B cell (primary cell): ENCODE results near the gene AGPAT3. TPM values are rescaled to one million over a fixed set of nuclear protein-coding genes. Genes with fewer than 3 reads are reported as not detected.
A peak's percentile ranks its signal among the peaks of the same experiment; 100 is the strongest.

ENCODE experiments used
- ATAC-seq: fragments of 200-7000 bp; cut with Tn5 transposase; one replicate; pipeline ENCODE4 v1.10.0; 2021; ENCODE audit warnings: low read depth, mild to moderate bottlenecking, moderate number of reproducible peaks, moderate library complexity
- CTCF ChIA-PET: fragments of 350-600 bp; sonication (Branson Sonifier 250); formaldehyde crosslinking; loops from one replicate; lab custom pipeline; 2021; ENCODE audit warnings: antibody characterized with exemption, inconsistent platforms; lab: Charles Lee
- POLR2A ChIA-PET: fragments of 350-600 bp; sonication (Branson Sonifier 250); formaldehyde crosslinking; loops from one replicate; lab custom pipeline; 2021; ENCODE audit warnings: antibody characterized with exemption; lab: Charles Lee
- DNase-seq: peaks from one replicate; pipeline ENCODE4 v3.0.0; 2013
- H2AFZ ChIP-seq: 2 replicates; pipeline ENCODE4 v1.6.1; 2012; ENCODE audit warnings: mild to moderate bottlenecking, low read depth, low read length; ENCODE audit not compliant: insufficient read depth, poor library complexity, severe bottlenecking
- H3K27ac ChIP-seq, 2 donors: 1 replicate in 1 of 2; 2 replicates in 1 of 2; pipeline ENCODE4 v1.5.1; 2012 to 2013; ENCODE audit warnings: low read length in 2 of 2, mild to moderate bottlenecking in 2 of 2, moderate library complexity in 1 of 2
- H3K27me3 ChIP-seq, 4 experiments: fragments of 200-600 bp in 1 of 4; sonication (generic) in 1 of 4; replicated peaks in 1 of 4; 1 replicate in 2 of 4; 2 replicates in 2 of 4; pipeline versions ENCODE4 v1.6.1 to v1.7.0; 2013 to 2016; ENCODE audit warnings: low read length in 3 of 4, mild to moderate bottlenecking in 2 of 4, mixed read lengths in 1 of 4, moderate library complexity in 1 of 4; ENCODE audit not compliant: insufficient read depth in 4 of 4, control insufficient read depth in 3 of 4; ENCODE audit errors: control extremely low read depth in 1 of 4
- H3K36me3 ChIP-seq, 2 experiments: replicated peaks in 1 of 2; 1 replicate in 1 of 2; 2 replicates in 1 of 2; pipeline versions ENCODE4 v1.6.1 to v1.7.1; 2013; ENCODE audit warnings: low read length in 1 of 2; ENCODE audit not compliant: insufficient read depth in 2 of 2, control insufficient read depth in 1 of 2; ENCODE audit errors: control extremely low read depth in 1 of 2, extremely low read depth in 1 of 2
- H3K4me1 ChIP-seq, 2 donors: fragments of 200-600 bp in 1 of 2; sonication (generic) in 1 of 2; 1 replicate in 1 of 2; 2 replicates in 1 of 2; pipeline versions ENCODE4 v1.5.1 to v1.6.1; 2013 to 2017; ENCODE audit warnings: low read length in 2 of 2; ENCODE audit not compliant: control insufficient read depth in 2 of 2, insufficient read depth in 2 of 2
- H3K4me2 ChIP-seq: replicated peaks from 2 replicates; pipeline ENCODE3; 2012; ENCODE audit warnings: mild to moderate bottlenecking, low read depth, low read length; ENCODE audit not compliant: poor library complexity, severe bottlenecking
- H3K4me3 ChIP-seq, 5 experiments: fragments of 200-600 bp in 1 of 5; sonication (generic) in 1 of 5; 1 replicate in 3 of 5; 2 replicates in 2 of 5; pipeline versions ENCODE4 v1.5.1 to v1.7.0; 2011 to 2016; ENCODE audit warnings: low read length in 4 of 5, mild to moderate bottlenecking in 4 of 5, low read depth in 2 of 5, control low read depth in 1 of 5, moderate library complexity in 1 of 5; ENCODE audit not compliant: insufficient read depth in 1 of 5; ENCODE audit errors: control extremely low read depth in 1 of 5, extremely low read depth in 1 of 5
- H3K79me2 ChIP-seq: fragments of 200-600 bp; sonication (generic); one replicate; pipeline ENCODE4 v1.6.0; 2016; ENCODE audit warnings: low read length; ENCODE audit not compliant: control insufficient read depth, insufficient read depth
- H3K9ac ChIP-seq: fragments of 200-600 bp; sonication (generic); 2 replicates; pipeline ENCODE4 v1.6.1; 2017; ENCODE audit warnings: mild to moderate bottlenecking, low read length, moderate library complexity
- H3K9me3 ChIP-seq, 3 donors: one replicate each; pipeline versions ENCODE4 v1.6.1 to v1.7.1; 2013; ENCODE audit warnings: low read length in 2 of 3; ENCODE audit not compliant: control insufficient read depth in 2 of 3, insufficient read depth in 1 of 3; ENCODE audit errors: control extremely low read depth in 1 of 3
- H4K20me1 ChIP-seq: 2 replicates; pipeline ENCODE4 v1.6.0; 2012; ENCODE audit warnings: mild to moderate bottlenecking, low read length; ENCODE audit not compliant: insufficient read depth, control insufficient read depth, poor library complexity, severe bottlenecking
- H3K27ac Mint-ChIP-seq: one replicate; pipeline ENCODE4 v1.8.0; 2021; ENCODE audit warnings: mixed read lengths
- H3K27me3 Mint-ChIP-seq: one replicate; pipeline ENCODE4 v1.8.0; 2021; ENCODE audit warnings: mixed read lengths
- H3K4me1 Mint-ChIP-seq: one replicate; pipeline ENCODE4 v1.8.0; 2021; ENCODE audit warnings: mixed read lengths
- H3K4me3 Mint-ChIP-seq: one replicate; pipeline ENCODE4 v1.8.0; 2021; ENCODE audit warnings: mixed read lengths
- H3K9me3 Mint-ChIP-seq: one replicate; pipeline ENCODE4 v1.8.0; 2022; ENCODE audit warnings: mixed read lengths; ENCODE audit not compliant: insufficient read depth
- CTCF ChIP-seq: fragments of 200-600 bp; IDR thresholded peaks from one replicate; pipeline ENCODE4 v1.8.0; 2022; ENCODE audit warnings: antibody characterized with exemption, mild to moderate bottlenecking
- EZH2 ChIP-seq: IDR thresholded peaks from 2 replicates; pipeline ENCODE4 v1.6.1; 2012; ENCODE audit warnings: borderline replicate concordance, low read depth, mild to moderate bottlenecking, moderate library complexity, low read length; ENCODE audit not compliant: insufficient read depth, poor library complexity, severe bottlenecking
- WGBS: methylation state at CpG from one replicate; pipeline ENCODE4 v1.1.5; 2013; ENCODE audit warnings: missing lambda C conversion rate; ENCODE audit not compliant: insufficient coverage; 5-methylcytosine and 5-hydroxymethylcytosine counted together
- intact Hi-C: fragments of 100-400 bp; cut with micrococcal nuclease; formaldehyde crosslinking; loops from one replicate; pipeline ENCODE4 v1.10.0; 2022
- polyA plus RNA-seq: library from polyadenylated mRNA; depleted of rRNA; stranded (reverse); fragments of >200 nt; gene quantifications from 2 replicates; pipeline ENCODE4 v1.2.3, GENCODE V29; 2012
- total RNA-seq, 2 donors: library from RNA; stranded (reverse); fragments of 120-200 nt in 1 of 2; gene quantifications; 1 replicate in 1 of 2; 2 replicates in 1 of 2; pipeline versions ENCODE4 v1.2.3 to v1.2.4, GENCODE V29; 2013 to 2022

The AGPAT3 gene
- total and polyA plus RNA-seq, 2 donors (not counting 1 experiment from before 2014, with no cell fraction given) = 14.3 to 49.3 TPM

DNA sequence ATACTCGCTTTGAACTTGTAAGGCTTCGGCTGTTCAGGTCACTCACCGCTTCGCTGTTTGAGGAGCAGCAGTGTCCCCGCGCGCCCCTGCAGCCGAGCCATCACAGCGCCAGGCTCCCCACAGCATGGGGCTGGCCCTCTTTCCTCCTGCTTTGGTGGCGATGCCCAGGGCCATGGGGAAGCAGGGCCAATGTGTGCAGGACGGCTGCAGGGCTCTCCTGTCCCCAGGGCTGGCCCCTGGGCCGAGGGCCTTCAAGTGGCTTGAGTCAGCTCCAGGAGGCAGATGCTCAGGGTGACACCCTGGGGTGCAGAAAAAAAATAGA, 108.6 kb downstream of the AGPAT3 start:
- TF ChIP-seq EZH2 = no peak
- TF ChIP-seq CTCF = no peak
- POLR2A ChIA-PET = no interaction called here
- H3K79me2 ChIP-seq = no peaks in the 10 kb centered on the region
- Mint-ChIP-seq H3K4me1 (peaks cover 8% of the 10 kb centered on the region), H3K27me3 (no peaks in the 10 kb centered on the region), H3K4me3 (no peak overlapping the region), H3K9me3 (no peaks in the 10 kb centered on the region), H3K27ac (no peak overlapping the region)
- no peak overlapping the region for H3K9ac ChIP-seq
- intact Hi-C loops = no loop called here
- DNase-seq = no peak
- H3K27me3 ChIP-seq = no peaks in the 10 kb centered on the region
- no peak overlapping the region for H3K4me2 ChIP-seq
- peaks cover 0 to 6% of the 10 kb centered on the region in 2 donors for H3K4me1 ChIP-seq
- 88% methylated on average over 12 of the region's 12 CpGs for WGBS
- no peak overlapping the region for H2AFZ ChIP-seq
- no peak overlapping the region for H3K4me3 ChIP-seq
- no peak for ATAC-seq
- no peaks in the 10 kb centered on the region for H3K9me3 ChIP-seq
- H3K27ac ChIP-seq = no peak overlapping the region
- H4K20me1 ChIP-seq = no peaks in the 10 kb centered on the region
- CTCF ChIA-PET = interaction anchor here (1.8 kb wide), 1 partner anchor 362 kb away, joined by 4 read pairs; no protein-coding TSS in a partner anchor
- H3K36me3 ChIP-seq = peaks cover 0 to 28% of the 10 kb centered on the region in 2 experiments

DNA sequence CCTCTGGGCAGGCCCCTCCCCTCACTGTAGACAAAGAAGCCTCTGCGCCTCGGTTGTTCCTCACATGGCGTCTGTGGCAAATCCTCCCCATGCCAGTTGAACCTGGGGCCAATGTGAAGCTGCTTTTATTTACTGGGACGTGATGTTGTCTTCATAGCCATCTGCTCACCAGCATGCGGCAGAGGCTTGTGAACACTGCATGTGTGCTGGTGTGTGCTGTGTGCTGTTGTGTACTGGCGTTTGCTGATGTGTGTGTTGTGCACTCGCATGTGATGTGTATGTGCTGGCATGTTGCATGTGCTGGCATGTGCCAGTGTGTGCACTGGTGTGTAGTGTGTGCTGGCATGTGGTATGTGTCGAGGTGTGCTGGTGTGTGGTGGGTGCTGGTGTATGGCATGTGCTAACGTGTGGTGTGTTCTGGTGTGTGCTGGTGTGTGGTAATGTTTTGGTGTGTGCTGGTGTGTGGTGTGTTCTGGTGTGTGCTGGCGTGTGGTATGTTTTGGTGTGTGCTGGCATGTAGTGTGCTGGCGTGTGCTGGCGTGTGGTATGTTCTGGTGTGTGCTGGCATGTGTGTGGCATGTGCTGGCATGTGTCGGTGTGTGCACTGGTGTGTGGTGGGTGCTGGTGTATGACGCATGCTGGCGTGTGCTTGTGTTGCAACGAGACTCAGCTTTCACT, 109.9 kb downstream of the AGPAT3 start:
- Mint-ChIP-seq H3K4me1 (peaks cover 8% of the 10 kb centered on the region), H3K9me3 (no peaks in the 10 kb centered on the region), H3K27me3 (no peaks in the 10 kb centered on the region), H3K4me3 (no peak overlapping the region), H3K27ac (no peak overlapping the region)
- CTCF ChIA-PET = interaction anchor here (0.5 to 4.0 kb wide), 22 partner anchors 14 to 1756 kb away, joined by 3 to 46 read pairs (median 4); partner anchors contain the start of gene ABCG1
- no peaks in the 10 kb centered on the region for H3K9me3 ChIP-seq
- H3K9ac ChIP-seq = no peak overlapping the region
- no peak overlapping the region for H2AFZ ChIP-seq
- 86% methylated on average over 16 of the region's 16 CpGs for WGBS
- no peak overlapping the region for H3K4me3 ChIP-seq
- H3K27me3 ChIP-seq = no peaks in the 10 kb centered on the region
- DNase-seq (no peak), ATAC-seq (no peak)
- peak overlapping the region; percentile 4 for H3K4me2 ChIP-seq
- H3K36me3 ChIP-seq = peaks cover 0 to 20% of the 10 kb centered on the region in 2 experiments
- no peaks in the 10 kb centered on the region for H3K79me2 ChIP-seq
- intact Hi-C loops = loop anchor here (1.0 kb wide), 2 partner anchors 165 to 186 kb away; partner anchors contain the start of gene RRP1
- peaks cover 0 to 6% of the 10 kb centered on the region in 2 donors for H3K4me1 ChIP-seq
- POLR2A ChIA-PET = interaction anchor here (0.8 kb wide), 1 partner anchor 224 kb away, joined by 3 read pairs; no protein-coding TSS in a partner anchor
- no peak overlapping the region for H3K27ac ChIP-seq
- TF ChIP-seq CTCF (no peak), EZH2 (no peak)
- no peaks in the 10 kb centered on the region for H4K20me1 ChIP-seq
